ENCODE data around the gene GPR37L1.

DNA sequence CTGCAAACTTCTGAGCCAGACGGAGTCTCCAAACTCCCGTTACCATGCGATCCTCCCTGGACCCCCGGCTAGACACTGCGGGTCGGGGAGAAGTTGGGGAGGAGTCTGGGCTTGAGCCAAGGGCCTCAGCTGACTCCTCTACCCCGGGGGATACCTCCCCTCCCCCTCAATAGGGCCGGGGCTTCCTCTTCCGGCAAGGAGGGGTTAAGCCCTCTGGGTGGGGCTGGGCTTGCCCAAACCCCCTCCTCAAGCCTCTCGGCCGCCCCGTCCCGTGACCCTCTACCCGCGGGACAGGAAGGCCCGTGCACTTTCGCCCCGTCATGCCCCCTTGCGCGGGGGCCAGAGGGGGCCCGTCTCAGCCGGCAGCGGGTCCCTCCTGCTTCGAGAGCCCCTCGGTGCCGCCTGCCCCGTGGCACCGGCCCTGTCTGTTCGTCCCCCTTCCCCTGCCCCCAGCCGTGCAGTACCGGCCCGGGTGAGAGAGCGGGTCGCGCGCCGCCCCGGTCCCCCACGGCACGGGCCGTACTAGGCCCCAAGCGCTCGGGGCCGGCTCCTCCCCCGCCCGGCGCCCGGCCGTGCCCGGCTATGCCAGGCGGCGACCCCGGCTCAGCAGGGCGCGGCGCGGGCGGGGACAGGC, 21.2 kb downstream of the GPR37L1 start:
- no peak for TF ChIP-seq USF2 (IDR thresholded peaks at IDR 0.05; ENCODE audit: low read depth, low read length)
- TF ChIP-seq POLR2A (IDR thresholded peaks at IDR 0.05; ENCODE audit: low read depth, low read length), result no peak
- no peak for TF ChIP-seq RAD21 (IDR thresholded peaks at IDR 0.05; ENCODE audit: low read length)
- no peak for TF ChIP-seq NFE2L2 (IDR thresholded peaks at IDR 0.05; ENCODE audit: low read depth, low read length)
- no peak for TF ChIP-seq SMC3 (IDR thresholded peaks at IDR 0.05; ENCODE audit: low read depth, low read length)
- TF ChIP-seq, protein P1, sequence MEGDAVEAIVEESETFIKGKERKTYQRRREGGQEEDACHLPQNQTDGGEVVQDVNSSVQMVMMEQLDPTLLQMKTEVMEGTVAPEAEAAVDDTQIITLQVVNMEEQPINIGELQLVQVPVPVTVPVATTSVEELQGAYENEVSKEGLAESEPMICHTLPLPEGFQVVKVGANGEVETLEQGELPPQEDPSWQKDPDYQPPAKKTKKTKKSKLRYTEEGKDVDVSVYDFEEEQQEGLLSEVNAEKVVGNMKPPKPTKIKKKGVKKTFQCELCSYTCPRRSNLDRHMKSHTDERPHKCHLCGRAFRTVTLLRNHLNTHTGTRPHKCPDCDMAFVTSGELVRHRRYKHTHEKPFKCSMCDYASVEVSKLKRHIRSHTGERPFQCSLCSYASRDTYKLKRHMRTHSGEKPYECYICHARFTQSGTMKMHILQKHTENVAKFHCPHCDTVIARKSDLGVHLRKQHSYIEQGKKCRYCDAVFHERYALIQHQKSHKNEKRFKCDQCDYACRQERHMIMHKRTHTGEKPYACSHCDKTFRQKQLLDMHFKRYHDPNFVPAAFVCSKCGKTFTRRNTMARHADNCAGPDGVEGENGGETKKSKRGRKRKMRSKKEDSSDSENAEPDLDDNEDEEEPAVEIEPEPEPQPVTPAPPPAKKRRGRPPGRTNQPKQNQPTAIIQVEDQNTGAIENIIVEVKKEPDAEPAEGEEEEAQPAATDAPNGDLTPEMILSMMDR (conservative IDR thresholded peaks at IDR 0.05; ENCODE audit: low read depth, low read length), result no peak
- TF ChIP-seq MXI1 (IDR thresholded peaks at IDR 0.05; ENCODE audit: borderline replicate concordance, low read depth, low read length), result no peak
- no peak for TF ChIP-seq CHD1 (IDR thresholded peaks at IDR 0.05; ENCODE audit: low read depth, low read length)
- no peak for TF ChIP-seq CEBPB (IDR thresholded peaks at IDR 0.05; ENCODE audit: low read depth, low read length)
- no peak for TF ChIP-seq ELK1 (IDR thresholded peaks at IDR 0.05; ENCODE audit: borderline replicate concordance, low read depth, low read length)
- no peak for TF ChIP-seq RFX5 (IDR thresholded peaks at IDR 0.05; ENCODE audit: low read depth, low read length)
- TF ChIP-seq RCOR1 (IDR thresholded peaks at IDR 0.05; ENCODE audit: insufficient replicate concordance, low read length), result no peak
- no peak for TF ChIP-seq MAFK (IDR thresholded peaks at IDR 0.05; ENCODE audit: low read depth, low read length)
- no peak for TF ChIP-seq FOS (IDR thresholded peaks at IDR 0.05; ENCODE audit: low read depth, low read length)

All from IMR-90 (cell line).